ENCODE data around the gene DDX24.
A peak's percentile ranks its signal among the peaks of the same experiment; 100 is the strongest.

Gene DDX24

GRCh38 chr14:94052662-94053061 lies 28.3 kb downstream of the DDX24 start:
- DNase-seq = no peak
- TF ChIP-seq POLR2A (IDR thresholded peaks at IDR 0.05; ENCODE audit: low read length) = no peak
- no peak for TF ChIP-seq GATA1 (IDR thresholded peaks at IDR 0.05; ENCODE audit: low read depth, low read length)

GRCh38 chr14:94052199-94052598 lies 28.8 kb downstream of the DDX24 start:
- no peak for DNase-seq
- TF ChIP-seq GATA1 (IDR thresholded peaks at IDR 0.05; ENCODE audit: low read depth, low read length) (no peak), POLR2A (IDR thresholded peaks at IDR 0.05; ENCODE audit: low read length) (no peak)

GRCh38 chr14:94051779-94052178 lies 29.2 kb downstream of the DDX24 start:
- no peak for TF ChIP-seq GATA1 (IDR thresholded peaks at IDR 0.05; ENCODE audit: low read depth, low read length)
- no peak for TF ChIP-seq POLR2A (IDR thresholded peaks at IDR 0.05; ENCODE audit: low read length)
- no peak for DNase-seq

- peak in 1 of 2 experiments; percentile 20 for DNase-seq
- TF ChIP-seq GATA1 (IDR thresholded peaks at IDR 0.05; ENCODE audit: low read depth, low read length) (no peak), POLR2A (IDR thresholded peaks at IDR 0.05; ENCODE audit: low read length) (no peak)
These were observed 29.9 kb downstream of the DDX24 start for GRCh38 chr14:94051115-94051514.

- TF ChIP-seq GATA1 (IDR thresholded peaks at IDR 0.05; ENCODE audit: low read depth, low read length) = no peak
- no peak for TF ChIP-seq POLR2A (IDR thresholded peaks at IDR 0.05; ENCODE audit: low read length)
- DNase-seq = no peak
These were observed 30.6 kb downstream of the DDX24 start for GRCh38 chr14:94050231-94050880.

- TF ChIP-seq GATA1 (IDR thresholded peaks at IDR 0.05; ENCODE audit: low read depth, low read length) (no peak), POLR2A (IDR thresholded peaks at IDR 0.05; ENCODE audit: low read length) (no peak)
- DNase-seq = no peak
These were observed 31.4 kb downstream of the DDX24 start for GRCh38 chr14:94049625-94050023.

GRCh38 chr14:94048691-94049624 lies 32.0 kb downstream of the DDX24 start:
- no peak for TF ChIP-seq GATA1 (IDR thresholded peaks at IDR 0.05; ENCODE audit: low read depth, low read length)
- TF ChIP-seq POLR2A (IDR thresholded peaks at IDR 0.05; ENCODE audit: low read length) = no peak
- DNase-seq = no peak

GRCh38 chr14:94047581-94047980 lies 33.4 kb downstream of the DDX24 start:
- no peak for DNase-seq
- no peak for TF ChIP-seq GATA1 (IDR thresholded peaks at IDR 0.05; ENCODE audit: low read depth, low read length)

GRCh38 chr14:94046696-94047250 lies 34.2 kb downstream of the DDX24 start:
- TF ChIP-seq GATA1 (IDR thresholded peaks at IDR 0.05; ENCODE audit: low read depth, low read length) (no peak), POLR2A (IDR thresholded peaks at IDR 0.05; ENCODE audit: low read length) (no peak)
- DNase-seq = no peak

GRCh38 chr14:94045563-94046345 lies 35.2 kb downstream of the DDX24 start:
- no peak for TF ChIP-seq GATA1 (IDR thresholded peaks at IDR 0.05; ENCODE audit: low read depth, low read length)
- no peak for TF ChIP-seq POLR2A (IDR thresholded peaks at IDR 0.05; ENCODE audit: low read length)
- DNase-seq = no peak

GRCh38 chr14:94045101-94045500 lies 35.9 kb downstream of the DDX24 start:
- DNase-seq = no peak
- TF ChIP-seq POLR2A (IDR thresholded peaks at IDR 0.05; ENCODE audit: low read length) (no peak), GATA1 (IDR thresholded peaks at IDR 0.05; ENCODE audit: low read depth, low read length) (no peak)

- no peak for TF ChIP-seq POLR2A (IDR thresholded peaks at IDR 0.05; ENCODE audit: low read length)
- TF ChIP-seq GATA1 (IDR thresholded peaks at IDR 0.05; ENCODE audit: low read depth, low read length) = no peak
- DNase-seq = no peak
These were observed 36.4 kb downstream of the DDX24 start for GRCh38 chr14:94044476-94045091.

- TF ChIP-seq POLR2A (IDR thresholded peaks at IDR 0.05; ENCODE audit: low read length) = no peak
- no peak for DNase-seq
These were observed 37.1 kb downstream of the DDX24 start for GRCh38 chr14:94043756-94044475.

Data from erythroblast (primary cell).